Mammary epithelial cell (primary cell): ENCODE measurements around the gene USP11.

Source experiments
- EZH2 ChIP-seq: IDR thresholded peaks from 2 replicates; pipeline ENCODE4 v1.6.1; 2012; ENCODE audit warnings: low read length, inconsistent platforms, borderline replicate concordance
- TF ChIP-seq, protein P1 (sequence below), 2 donors: IDR thresholded peaks in 1 of 2; conservative IDR thresholded peaks in 1 of 2; 2 replicates each; pipeline ENCODE4 v1.5.1; 2011 to 2012; ENCODE audit warnings: inconsistent platforms in 2 of 2, low read length in 2 of 2, mild to moderate bottlenecking in 2 of 2, control low read depth in 1 of 2, low read depth in 1 of 2; ENCODE audit not compliant: insufficient read depth in 1 of 2; ENCODE audit errors: extremely low read depth in 1 of 2

DNA sequence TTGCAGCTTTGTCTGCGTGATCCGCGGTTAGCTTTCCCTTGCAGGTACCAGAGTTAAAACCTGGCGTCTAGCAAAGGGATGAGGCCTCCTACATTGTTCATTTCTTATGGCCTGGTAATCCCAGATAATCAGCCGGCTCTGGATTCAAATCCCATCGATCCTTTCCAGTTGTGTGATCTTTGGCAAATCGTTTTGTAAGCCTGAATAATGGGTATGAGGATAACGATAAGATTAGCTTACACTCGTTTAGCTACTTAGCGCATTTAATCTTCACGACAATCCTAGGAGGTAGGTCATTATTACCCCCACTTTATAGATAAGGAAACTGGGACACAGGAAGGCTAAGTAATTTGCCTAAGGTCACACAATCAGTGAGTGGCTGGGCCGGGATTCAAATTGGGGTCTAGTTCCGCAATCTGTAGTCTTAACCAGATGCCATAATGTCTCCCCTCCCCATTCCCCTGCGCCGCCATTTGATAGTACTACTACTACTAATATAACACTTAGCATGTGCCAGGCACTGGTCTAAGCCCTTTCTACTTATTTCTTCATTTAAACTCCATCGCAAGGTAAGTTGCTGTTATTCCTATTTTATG is 40.9 kb upstream of the USP11 start:
- TF ChIP-seq, protein P1, sequence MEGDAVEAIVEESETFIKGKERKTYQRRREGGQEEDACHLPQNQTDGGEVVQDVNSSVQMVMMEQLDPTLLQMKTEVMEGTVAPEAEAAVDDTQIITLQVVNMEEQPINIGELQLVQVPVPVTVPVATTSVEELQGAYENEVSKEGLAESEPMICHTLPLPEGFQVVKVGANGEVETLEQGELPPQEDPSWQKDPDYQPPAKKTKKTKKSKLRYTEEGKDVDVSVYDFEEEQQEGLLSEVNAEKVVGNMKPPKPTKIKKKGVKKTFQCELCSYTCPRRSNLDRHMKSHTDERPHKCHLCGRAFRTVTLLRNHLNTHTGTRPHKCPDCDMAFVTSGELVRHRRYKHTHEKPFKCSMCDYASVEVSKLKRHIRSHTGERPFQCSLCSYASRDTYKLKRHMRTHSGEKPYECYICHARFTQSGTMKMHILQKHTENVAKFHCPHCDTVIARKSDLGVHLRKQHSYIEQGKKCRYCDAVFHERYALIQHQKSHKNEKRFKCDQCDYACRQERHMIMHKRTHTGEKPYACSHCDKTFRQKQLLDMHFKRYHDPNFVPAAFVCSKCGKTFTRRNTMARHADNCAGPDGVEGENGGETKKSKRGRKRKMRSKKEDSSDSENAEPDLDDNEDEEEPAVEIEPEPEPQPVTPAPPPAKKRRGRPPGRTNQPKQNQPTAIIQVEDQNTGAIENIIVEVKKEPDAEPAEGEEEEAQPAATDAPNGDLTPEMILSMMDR (conservative IDR thresholded peaks at IDR 0.05 in 1 of 2, IDR thresholded peaks at IDR 0.05 in 1 of 2; ENCODE audit: extremely low read depth in 1 of 2, insufficient read depth in 1 of 2, low read depth in 1 of 2, low read length in 2 of 2) = no peak
- TF ChIP-seq EZH2 = no peak
